Measurements from ENCODE around the gene TUBGCP6. TPM values are rescaled to one million over a fixed set of nuclear protein-coding genes. Genes with fewer than 3 reads are reported as not detected.
A peak's percentile ranks its signal among the peaks of the same experiment; 100 is the strongest.

Gene TUBGCP6
- total RNA-seq, 1 experiment from 2014 or later, result 31.0 TPM

DNA sequence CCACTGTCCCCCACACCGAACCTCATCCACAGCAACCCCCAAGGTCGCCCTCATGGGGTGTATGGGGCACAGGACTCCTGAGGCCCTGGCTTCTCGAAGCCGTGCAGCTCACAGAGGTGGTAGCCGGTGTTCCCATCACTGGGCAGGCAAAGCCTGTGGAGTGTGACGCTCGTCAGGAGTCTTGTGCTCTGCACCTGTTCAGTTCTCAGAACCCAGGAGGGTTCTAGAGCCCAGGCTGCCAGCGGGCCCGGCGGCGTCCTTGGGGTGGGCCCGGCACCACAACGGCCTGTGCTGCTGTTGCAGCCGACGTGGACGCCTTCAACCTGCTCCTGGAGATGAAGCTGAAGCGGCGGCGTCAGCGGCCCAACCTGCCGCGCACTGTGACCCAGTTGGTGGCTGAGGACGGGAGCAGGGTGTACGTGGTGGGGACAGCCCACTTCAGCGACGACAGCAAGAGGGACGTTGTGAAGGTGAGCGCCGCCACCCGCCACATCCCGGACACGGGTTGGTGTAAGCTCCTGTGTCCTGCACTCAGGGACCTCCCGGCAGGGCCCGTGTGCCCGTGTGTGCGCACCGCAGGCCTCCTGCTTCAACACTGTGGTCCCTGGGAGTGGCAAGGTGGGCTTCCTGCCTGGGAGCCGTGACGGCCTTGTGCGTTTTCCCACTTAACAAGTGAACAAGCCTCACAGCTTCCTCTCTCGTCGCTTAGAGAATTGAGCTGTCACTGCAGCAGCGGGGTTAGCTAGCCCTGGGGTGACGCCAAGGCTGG lies 50.6 kb downstream of the TUBGCP6 start:
- intact Hi-C loops (cut with micrococcal nuclease; ENCODE audit: unreplicated experiment), result no loop called here
- peaks cover 47% of the 10 kb centered on the region for H3K36me3 ChIP-seq (ENCODE audit: insufficient read depth, low read length, poor library complexity, severe bottlenecking)
- no peaks in the 10 kb centered on the region for H3K4me1 ChIP-seq (ENCODE audit: insufficient read depth, low read length, poor library complexity, severe bottlenecking)
- no peak for TF ChIP-seq EZH2 (IDR thresholded peaks at IDR 0.05; ENCODE audit: borderline replicate concordance, low read depth, low read length, poor library complexity, severe bottlenecking)
- TF ChIP-seq, protein P1, sequence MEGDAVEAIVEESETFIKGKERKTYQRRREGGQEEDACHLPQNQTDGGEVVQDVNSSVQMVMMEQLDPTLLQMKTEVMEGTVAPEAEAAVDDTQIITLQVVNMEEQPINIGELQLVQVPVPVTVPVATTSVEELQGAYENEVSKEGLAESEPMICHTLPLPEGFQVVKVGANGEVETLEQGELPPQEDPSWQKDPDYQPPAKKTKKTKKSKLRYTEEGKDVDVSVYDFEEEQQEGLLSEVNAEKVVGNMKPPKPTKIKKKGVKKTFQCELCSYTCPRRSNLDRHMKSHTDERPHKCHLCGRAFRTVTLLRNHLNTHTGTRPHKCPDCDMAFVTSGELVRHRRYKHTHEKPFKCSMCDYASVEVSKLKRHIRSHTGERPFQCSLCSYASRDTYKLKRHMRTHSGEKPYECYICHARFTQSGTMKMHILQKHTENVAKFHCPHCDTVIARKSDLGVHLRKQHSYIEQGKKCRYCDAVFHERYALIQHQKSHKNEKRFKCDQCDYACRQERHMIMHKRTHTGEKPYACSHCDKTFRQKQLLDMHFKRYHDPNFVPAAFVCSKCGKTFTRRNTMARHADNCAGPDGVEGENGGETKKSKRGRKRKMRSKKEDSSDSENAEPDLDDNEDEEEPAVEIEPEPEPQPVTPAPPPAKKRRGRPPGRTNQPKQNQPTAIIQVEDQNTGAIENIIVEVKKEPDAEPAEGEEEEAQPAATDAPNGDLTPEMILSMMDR (conservative IDR thresholded peaks at IDR 0.05; ENCODE audit: low read depth, low read length), result no peak
- POLR2A ChIA-PET (ENCODE audit: low non-redundant PET), result no interaction called here
- CTCF ChIA-PET, result no interaction called here
- no peaks in the 10 kb centered on the region for H3K27me3 ChIP-seq (replicated peaks; ENCODE audit: insufficient read depth, low read depth, low read length, poor library complexity)
- no peak for DNase-seq (ENCODE audit: low spot score)
- H3K4me3 ChIP-seq (ENCODE audit: low read depth, low read length, poor library complexity, severe bottlenecking), result no peak overlapping the region
- H3K27ac ChIP-seq (ENCODE audit: low read depth, low read length, poor library complexity, severe bottlenecking), result no peak overlapping the region
- no peaks in the 10 kb centered on the region for H3K9me3 ChIP-seq (ENCODE audit: low read depth, low read length, poor library complexity, severe bottlenecking)
- no TSS peak for BruUV-seq (replicated peaks)

GRCh38 chr22:50193621-50194020 lies 51.2 kb downstream of the TUBGCP6 start:
- TF ChIP-seq, protein P1 (conservative IDR thresholded peaks at IDR 0.05; ENCODE audit: low read depth, low read length), result no peak
- TF ChIP-seq EZH2 (IDR thresholded peaks at IDR 0.05; ENCODE audit: borderline replicate concordance, low read depth, low read length, poor library complexity, severe bottlenecking), result no peak
- no TSS peak for BruUV-seq (replicated peaks)
- CTCF ChIA-PET, result no interaction called here

DNA sequence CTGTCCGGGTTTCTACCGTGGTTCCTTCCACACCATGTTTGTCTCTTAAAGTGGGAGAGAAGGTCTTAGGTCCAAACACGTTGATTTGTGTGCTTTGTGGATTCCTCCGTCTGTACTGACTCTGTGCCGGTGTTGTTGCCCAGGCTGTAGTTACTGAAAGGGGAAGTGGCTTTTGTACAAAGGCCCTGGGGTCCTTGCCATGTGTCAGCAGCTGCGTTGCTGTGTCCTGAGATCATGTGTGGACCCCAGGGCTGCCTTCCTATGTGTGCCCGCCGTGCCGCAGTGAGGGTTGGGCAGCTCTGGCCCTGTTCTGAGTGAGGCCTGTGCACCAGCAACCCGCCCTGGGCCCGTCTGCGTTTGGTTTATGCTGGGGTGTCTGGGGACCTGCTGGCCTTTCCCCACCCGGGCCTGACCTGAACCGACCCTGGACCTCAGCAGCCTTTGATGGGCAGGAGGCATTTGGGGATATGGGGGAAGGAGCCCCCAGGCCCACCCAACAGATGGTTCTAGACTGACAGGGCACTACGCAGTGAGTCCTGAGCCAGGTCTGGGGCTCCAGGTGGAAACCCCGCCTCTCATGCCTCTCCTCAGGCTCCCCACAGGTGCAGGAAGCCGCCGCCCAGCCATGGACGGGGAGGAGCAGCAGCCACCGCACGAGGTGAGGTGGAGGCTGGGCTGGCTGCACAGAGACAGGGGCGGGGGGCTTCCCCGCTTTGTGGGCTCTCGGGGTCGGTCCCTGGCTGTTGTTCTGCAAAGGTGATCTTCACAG lies 52.2 kb downstream of the TUBGCP6 start:
- POLR2A ChIA-PET (ENCODE audit: low non-redundant PET), result no interaction called here
- Histone ChIP-seq H3K27me3 (replicated peaks; ENCODE audit: insufficient read depth, low read depth, low read length, poor library complexity) (no peaks in the 10 kb centered on the region), H3K4me1 (ENCODE audit: insufficient read depth, low read length, poor library complexity, severe bottlenecking) (no peaks in the 10 kb centered on the region), H3K9me3 (ENCODE audit: low read depth, low read length, poor library complexity, severe bottlenecking) (no peaks in the 10 kb centered on the region), H3K27ac (ENCODE audit: low read depth, low read length, poor library complexity, severe bottlenecking) (peak overlapping the region; percentile 30), H3K4me3 (ENCODE audit: low read depth, low read length, poor library complexity, severe bottlenecking) (no peak overlapping the region), H3K36me3 (ENCODE audit: insufficient read depth, low read length, poor library complexity, severe bottlenecking) (peaks cover 36% of the 10 kb centered on the region)
- DNase-seq (ENCODE audit: low spot score), result no peak
- CTCF ChIA-PET, result no interaction called here
- intact Hi-C loops (cut with micrococcal nuclease; ENCODE audit: unreplicated experiment), result no loop called here
- no TSS peak for BruUV-seq (replicated peaks)
- no peak for TF ChIP-seq EZH2 (IDR thresholded peaks at IDR 0.05; ENCODE audit: borderline replicate concordance, low read depth, low read length, poor library complexity, severe bottlenecking)
- TF ChIP-seq, protein P1 (conservative IDR thresholded peaks at IDR 0.05; ENCODE audit: low read depth, low read length), result no peak

More at GRCh38 chr22:50193621-50194020, 51.2 kb downstream of the TUBGCP6 start:
- H3K9me3 ChIP-seq (ENCODE audit: low read depth, low read length, poor library complexity, severe bottlenecking), result no peaks in the 10 kb centered on the region
- POLR2A ChIA-PET (ENCODE audit: low non-redundant PET), result interaction anchor here (0.6 kb wide), 1 partner anchor 14 kb away, joined by 9 read pairs; no protein-coding TSS in a partner anchor
- no peak overlapping the region for H3K4me3 ChIP-seq (ENCODE audit: low read depth, low read length, poor library complexity, severe bottlenecking)
- intact Hi-C loops (cut with micrococcal nuclease; ENCODE audit: unreplicated experiment), result no loop called here
- peaks cover 45% of the 10 kb centered on the region for H3K36me3 ChIP-seq (ENCODE audit: insufficient read depth, low read length, poor library complexity, severe bottlenecking)
- no peak overlapping the region for H3K27ac ChIP-seq (ENCODE audit: low read depth, low read length, poor library complexity, severe bottlenecking)
- DNase-seq (ENCODE audit: low spot score), result no peak
- H3K4me1 ChIP-seq (ENCODE audit: insufficient read depth, low read length, poor library complexity, severe bottlenecking), result no peaks in the 10 kb centered on the region
- no peaks in the 10 kb centered on the region for H3K27me3 ChIP-seq (replicated peaks; ENCODE audit: insufficient read depth, low read depth, low read length, poor library complexity)

Data from A673 (cell line).